ENCODE data around the gene FOS.
A peak's percentile ranks its signal among the peaks of the same experiment; 100 is the strongest.
"Not testable (repeated sequence)": the region's sequence is repeated elsewhere in the genome, so short reads cannot be mapped to it uniquely, and the experiment has no call there.

FOS gene

GRCh38 chr14:75277008-75277814, 1.4 kb upstream of the FOS start:
- DNase-seq (ENCODE audit: low read depth) = no peak

GRCh38 chr14:75277815-75278421, 710 bp upstream of the FOS start:
- no peak for DNase-seq (ENCODE audit: low read depth)

- DNase-seq (ENCODE audit: low read depth) = no peak
Measured at GRCh38 chr14:75279153-75279762, 630 bp downstream of the FOS start.

GRCh38 chr14:75279763-75280290, 1.2 kb downstream of the FOS start:
- no peak for DNase-seq (ENCODE audit: low read depth)

- DNase-seq (ENCODE audit: low read depth) = no peak
Measured at GRCh38 chr14:75280291-75280830, 1.7 kb downstream of the FOS start.

GRCh38 chr14:75280831-75281653, 2.4 kb downstream of the FOS start:
- no peak for DNase-seq (ENCODE audit: low read depth)

- DNase-seq (ENCODE audit: low read depth) = no peak
Measured at GRCh38 chr14:75281654-75282019, 3.0 kb downstream of the FOS start.

GRCh38 chr14:75282170-75282554, 3.5 kb downstream of the FOS start:
- no peak for DNase-seq (ENCODE audit: low read depth)

- not testable (repeated sequence) for DNase-seq (ENCODE audit: low read depth)
Measured at GRCh38 chr14:75282555-75283161, 4.0 kb downstream of the FOS start.

GRCh38 chr14:75283162-75283832, 4.7 kb downstream of the FOS start:
- no peak for DNase-seq (ENCODE audit: low read depth)

GRCh38 chr14:75283833-75284563, 5.4 kb downstream of the FOS start:
- no peak for DNase-seq (ENCODE audit: low read depth)

GRCh38 chr14:75285331-75285730, 6.7 kb downstream of the FOS start:
- DNase-seq (ENCODE audit: low read depth) = no peak

GRCh38 chr14:75286313-75286712, 7.7 kb downstream of the FOS start:
- no peak for DNase-seq (ENCODE audit: low read depth)

GRCh38 chr14:75289840-75290388, 11.3 kb downstream of the FOS start:
- no peak for DNase-seq (ENCODE audit: low read depth)

- DNase-seq (ENCODE audit: low read depth) = no peak
Measured at GRCh38 chr14:75290851-75291250, 12.2 kb downstream of the FOS start.

GRCh38 chr14:75291331-75291730, 12.7 kb downstream of the FOS start:
- no peak for DNase-seq (ENCODE audit: low read depth)

- no peak for DNase-seq (ENCODE audit: low read depth)
Measured at GRCh38 chr14:75292101-75292563, 13.5 kb downstream of the FOS start.

- no peak for DNase-seq (ENCODE audit: low read depth)
Measured at GRCh38 chr14:75292886-75293285, 14.3 kb downstream of the FOS start.

GRCh38 chr14:75293920-75294648, 15.5 kb downstream of the FOS start:
- peak; percentile 85 for DNase-seq (ENCODE audit: low read depth)

All from stimulated activated CD8-positive, alpha-beta memory T cell treated with anti-CD3 and anti-CD28 coated beads, Interleukin-15, amount 100 ng/mL, for 1 hour (primary cell).